Suppressor macrophage (primary cell): Measurements from ENCODE around the gene KCNK7.

Experiments
- DNase-seq, 4 experiments: peaks; one replicate each; pipeline ENCODE4 v3.0.0-alpha.2; 2020 to 2022

Gene KCNK7

GRCh38 chr11:65586676-65587075 is 8.9 kb downstream of the KCNK7 start:
- DNase-seq, result peak; percentile 38 to 65 (median 56)

GRCh38 chr11:65586247-65586630 is 9.4 kb downstream of the KCNK7 start:
- DNase-seq, result no peak

GRCh38 chr11:65585396-65586246 is 10.0 kb downstream of the KCNK7 start:
- DNase-seq, result no peak

- no peak for DNase-seq
Observed at GRCh38 chr11:65584723-65585171, 10.9 kb downstream of the KCNK7 start.

- no peak for DNase-seq
Observed at GRCh38 chr11:65584106-65584505, 11.5 kb downstream of the KCNK7 start.

GRCh38 chr11:65583589-65583988 is 12.0 kb downstream of the KCNK7 start:
- no peak for DNase-seq

- no peak for DNase-seq
Observed at GRCh38 chr11:65581928-65582327, 13.7 kb downstream of the KCNK7 start.

GRCh38 chr11:65580756-65581155 is 14.8 kb downstream of the KCNK7 start:
- DNase-seq, result no peak

- DNase-seq, result no peak
Observed at GRCh38 chr11:65580031-65580692, 15.4 kb downstream of the KCNK7 start.

GRCh38 chr11:65579291-65579690 is 16.3 kb downstream of the KCNK7 start:
- DNase-seq, result no peak

GRCh38 chr11:65578667-65579066 is 16.9 kb downstream of the KCNK7 start:
- DNase-seq, result no peak

- DNase-seq, result no peak
Observed at GRCh38 chr11:65578134-65578533, 17.5 kb downstream of the KCNK7 start.

- DNase-seq, result no peak
Observed at GRCh38 chr11:65577756-65578109, 17.9 kb downstream of the KCNK7 start.

- DNase-seq, result peak; percentile 92 to 96 (median 94)
Observed at GRCh38 chr11:65576867-65577755, 18.5 kb downstream of the KCNK7 start.

GRCh38 chr11:65576232-65576866 is 19.3 kb downstream of the KCNK7 start:
- DNase-seq, result peak; percentile 40 to 79 (median 70)

GRCh38 chr11:65575568-65576231 is 19.9 kb downstream of the KCNK7 start, which contains the start of gene EHBP1L1:
Gene EHBP1L1 (plus strand): TSS chr11:65576053. CDS start chr11:65576303, 250 bp downstream.
- peak; percentile 77 to 95 (median 92) for DNase-seq

GRCh38 chr11:65574811-65575567 is 20.6 kb downstream of the KCNK7 start:
- DNase-seq, result peak in 2 of 4 experiments; percentile 24 to 39

- DNase-seq, result peak; percentile 98 to 99 (median 99)
Observed at GRCh38 chr11:65574109-65574810, 21.3 kb downstream of the KCNK7 start.

GRCh38 chr11:65573391-65574079 is 22.1 kb downstream of the KCNK7 start:
- no peak for DNase-seq
